H1 (cell line): ENCODE measurements around the gene IFIT2. TPM values are rescaled to one million over a fixed set of nuclear protein-coding genes. Genes with fewer than 3 reads are reported as not detected.

Source experiments
- CTCF ChIA-PET: fragments of 300-600 bp; sonication (Branson Sonifier 250); formaldehyde crosslinking; loops from one replicate; lab custom pipeline; 2021; ENCODE audit not compliant: partially characterized antibody; lab: Charles Lee
- POLR2A ChIA-PET: fragments of 300-600 bp; sonication (Branson Sonifier 250); formaldehyde crosslinking; loops from one replicate; lab custom pipeline; 2021; ENCODE audit warnings: inconsistent platforms; ENCODE audit not compliant: partially characterized antibody; lab: Charles Lee
- DNase-seq, 2 experiments: peaks; one replicate each; pipeline versions ENCODE4 v3.0.0 to v3.0.0-alpha.2; 2010 to 2022; ENCODE audit warnings: low spot score in 2 of 2, low read depth in 1 of 2, mixed read lengths in 1 of 2
- FAIRE-seq: peaks from 2 replicates; lab custom pipeline; 2011; peaks lifted over from hg19 to GRCh38; lab: Jason Lieb, UNC
- H2AFZ ChIP-seq: 2 replicates; pipeline ENCODE4 v1.8.1; 2012; ENCODE audit warnings: low read length, inconsistent platforms
- H2AK5ac ChIP-seq: 2 replicates; pipeline ENCODE4 v1.6.1; 2013; ENCODE audit warnings: low read depth, low read length
- H2BK120ac ChIP-seq: replicated peaks from 2 replicates; pipeline ENCODE3; 2013; ENCODE audit warnings: low read depth, low read length, inconsistent platforms
- H2BK12ac ChIP-seq: 2 replicates; pipeline ENCODE4 v1.6.1; 2013; ENCODE audit warnings: low read depth, low read length
- H2BK15ac ChIP-seq: 2 replicates; pipeline ENCODE4 v1.6.1; 2013; ENCODE audit warnings: low read length
- H2BK20ac ChIP-seq: 2 replicates; pipeline ENCODE4 v1.6.1; 2013; ENCODE audit warnings: low read length
- H2BK5ac ChIP-seq: 2 replicates; pipeline ENCODE4 v1.6.1; 2013; ENCODE audit warnings: low read depth, low read length
- H3K14ac ChIP-seq: 2 replicates; pipeline ENCODE4 v1.6.1; 2013; ENCODE audit warnings: inconsistent platforms; ENCODE audit not compliant: insufficient read length
- H3K18ac ChIP-seq: 2 replicates; pipeline ENCODE4 v1.6.1; 2013; ENCODE audit warnings: low read length; ENCODE audit errors: extremely low read depth
- H3K23ac ChIP-seq: 2 replicates; pipeline ENCODE4 v1.6.1; 2013; ENCODE audit warnings: inconsistent platforms; ENCODE audit not compliant: insufficient read length
- H3K23me2 ChIP-seq: 2 replicates; pipeline ENCODE4 v1.6.1; 2013; ENCODE audit warnings: low read depth, low read length
- H3K27ac ChIP-seq: 2 replicates; pipeline ENCODE4 v1.6.1; 2011; ENCODE audit warnings: low read depth, low read length, inconsistent platforms
- H3K27me3 ChIP-seq, 4 experiments: replicated peaks in 1 of 4; 1 replicate in 1 of 4; 2 replicates in 3 of 4; pipeline versions ENCODE4 v1.6.1 to v1.8.1; 2011 to 2013; ENCODE audit warnings: low read length in 3 of 4, mild to moderate bottlenecking in 3 of 4, inconsistent platforms in 2 of 4, mixed read lengths in 2 of 4, moderate library complexity in 1 of 4; ENCODE audit not compliant: control insufficient read depth in 3 of 4, insufficient read depth in 3 of 4; ENCODE audit errors: extremely low read depth in 1 of 4
- H3K36me3 ChIP-seq, 4 experiments: 2 replicates each; pipeline versions ENCODE4 v1.6.1 to v1.8.1; 2011 to 2013; ENCODE audit warnings: mild to moderate bottlenecking in 4 of 4, low read length in 3 of 4, moderate library complexity in 2 of 4, control low read depth in 1 of 4, inconsistent platforms in 1 of 4; ENCODE audit not compliant: insufficient read depth in 4 of 4, control insufficient read depth in 2 of 4
- H3K4ac ChIP-seq: replicated peaks from 2 replicates; pipeline ENCODE3; 2013; ENCODE audit warnings: low read length, low read depth, mixed read lengths, inconsistent platforms; ENCODE audit not compliant: insufficient read length
- H3K4me1 ChIP-seq, 4 experiments: replicated peaks in 1 of 4; 1 replicate in 1 of 4; 2 replicates in 3 of 4; pipeline versions ENCODE4 v1.6.1 to v1.8.1; 2011 to 2013; ENCODE audit warnings: low read length in 3 of 4, inconsistent platforms in 2 of 4, mixed read lengths in 1 of 4; ENCODE audit not compliant: insufficient read depth in 4 of 4, control insufficient read depth in 3 of 4
- H3K4me2 ChIP-seq, 2 experiments: 2 replicates each; pipeline versions ENCODE4 v1.6.1 to v1.8.1; 2011 to 2013; ENCODE audit warnings: low read depth in 2 of 2, low read length in 2 of 2, control low read depth in 1 of 2, inconsistent platforms in 1 of 2, mild to moderate bottlenecking in 1 of 2; ENCODE audit not compliant: insufficient read depth in 1 of 2
- H3K4me3 ChIP-seq, 4 experiments: fragments of 200-600, 300-600 bp in 1 of 4; sonication (generic), shearing (Covaris generic), sonication (Bioruptor Twin) in 1 of 4; 2 replicates each; pipeline versions ENCODE4 v1.5.1 to v1.8.1; 2011 to 2016; ENCODE audit warnings: low read length in 4 of 4, low read depth in 3 of 4, control low read depth in 2 of 4, inconsistent platforms in 2 of 4, mild to moderate bottlenecking in 2 of 4, mixed read lengths in 1 of 4, moderate library complexity in 1 of 4; ENCODE audit not compliant: insufficient read depth in 2 of 4; ENCODE audit errors: extremely low read depth in 1 of 4
- H3K56ac ChIP-seq: replicated peaks from 2 replicates; pipeline ENCODE3; 2013; ENCODE audit warnings: low read depth, mild to moderate bottlenecking, mixed read lengths, low read length, inconsistent platforms; ENCODE audit not compliant: insufficient read length
- H3K79me1 ChIP-seq: 2 replicates; pipeline ENCODE4 v1.6.1; 2013; ENCODE audit warnings: low read depth, low read length, control low read depth
- H3K79me2 ChIP-seq, 2 experiments: 2 replicates each; pipeline versions ENCODE4 v1.6.1 to v1.8.1; 2012 to 2013; ENCODE audit warnings: low read length in 2 of 2, mild to moderate bottlenecking in 2 of 2, inconsistent platforms in 1 of 2; ENCODE audit not compliant: insufficient read depth in 2 of 2, control insufficient read depth in 1 of 2
- H3K9ac ChIP-seq, 4 experiments: replicated peaks in 1 of 4; 1 replicate in 1 of 4; 2 replicates in 3 of 4; pipeline versions ENCODE4 v1.6.1 to v1.8.1; 2011 to 2013; ENCODE audit warnings: low read depth in 3 of 4, low read length in 3 of 4, control low read depth in 2 of 4, mild to moderate bottlenecking in 2 of 4, moderate library complexity in 2 of 4, inconsistent platforms in 1 of 4; ENCODE audit errors: extremely low read depth in 1 of 4
- H3K9me3 ChIP-seq, 2 experiments: 2 replicates each; pipeline versions ENCODE4 v1.6.1 to v1.8.1; 2012 to 2013; ENCODE audit warnings: mild to moderate bottlenecking in 2 of 2, moderate library complexity in 2 of 2, control low read depth in 1 of 2, inconsistent platforms in 1 of 2, low read depth in 1 of 2, low read length in 1 of 2, mixed read lengths in 1 of 2; ENCODE audit not compliant: insufficient read depth in 2 of 2
- H4K20me1 ChIP-seq, 2 experiments: replicated peaks in 1 of 2; 2 replicates each; pipeline versions ENCODE3 to v1.8.1; 2011 to 2013; ENCODE audit warnings: inconsistent platforms in 2 of 2, low read length in 2 of 2, mild to moderate bottlenecking in 1 of 2; ENCODE audit not compliant: insufficient read depth in 2 of 2, control insufficient read depth in 1 of 2
- H4K5ac ChIP-seq: 2 replicates; pipeline ENCODE4 v1.6.1; 2013; ENCODE audit warnings: low read length, low read depth, mixed read lengths, inconsistent platforms; ENCODE audit not compliant: insufficient read length
- H4K8ac ChIP-seq: 2 replicates; pipeline ENCODE4 v1.8.0; 2013; ENCODE audit warnings: mild to moderate bottlenecking, moderate library complexity, low read length, inconsistent platforms; ENCODE audit not compliant: insufficient read depth; ENCODE audit errors: extremely low read depth
- H4K91ac ChIP-seq: replicated peaks from 2 replicates; pipeline ENCODE3; 2013; ENCODE audit warnings: low read length, mixed read lengths, inconsistent platforms; ENCODE audit not compliant: insufficient read length
- BCL11A ChIP-seq, 2 experiments: IDR thresholded peaks; one replicate each; pipeline ENCODE4 v1.6.1; 2011; ENCODE audit warnings: low read depth in 2 of 2, low read length in 2 of 2, mild to moderate bottlenecking in 2 of 2
- CBX5 ChIP-seq: fragments of 300-800, 300-1000 bp; sonication (generic); IDR thresholded peaks from 2 replicates; pipeline ENCODE4 v1.7.1; 2016; ENCODE audit warnings: antibody characterized with exemption, low read length, low read depth
- CREB1 ChIP-seq: IDR thresholded peaks from 2 replicates; pipeline ENCODE4 v1.6.1; 2012; ENCODE audit warnings: inconsistent platforms
- CTBP2 ChIP-seq: IDR thresholded peaks from 2 replicates; pipeline ENCODE4 v1.7.0; 2011; ENCODE audit warnings: borderline replicate concordance, mild to moderate bottlenecking, moderate library complexity, mixed read lengths, low read length; ENCODE audit not compliant: insufficient read depth, insufficient read length
- CTCF ChIP-seq, 3 experiments: IDR thresholded peaks; 1 replicate in 2 of 3; 2 replicates in 1 of 3; pipeline versions ENCODE4 v1.5.1 to v1.6.1; 2011; ENCODE audit warnings: low read length in 3 of 3, mild to moderate bottlenecking in 3 of 3, inconsistent platforms in 2 of 3, low read depth in 1 of 3, moderate library complexity in 1 of 3; ENCODE audit not compliant: insufficient read depth in 1 of 3; ENCODE audit errors: control extremely low read depth in 1 of 3
- JUND ChIP-seq: IDR thresholded peaks from 2 replicates; pipeline ENCODE4 v1.6.1; 2011; ENCODE audit warnings: mild to moderate bottlenecking, improper control_type of control experiment, low read length
- KDM5A ChIP-seq: fragments of 200-600 bp; IDR thresholded peaks from 2 replicates; pipeline ENCODE4 v1.7.1; 2012; ENCODE audit warnings: mild to moderate bottlenecking, low read length, inconsistent platforms, mixed read lengths
- POLR2AphosphoS5 ChIP-seq: IDR thresholded peaks from 2 replicates; pipeline ENCODE4 v1.6.1; 2011; ENCODE audit warnings: low read depth, low read length
- RAD21 ChIP-seq, 2 experiments: IDR thresholded peaks in 1 of 2; conservative IDR thresholded peaks in 1 of 2; 2 replicates each; pipeline ENCODE4 v1.6.1; 2011; ENCODE audit warnings: low read depth in 2 of 2, low read length in 2 of 2, improper control_type of control experiment in 1 of 2, inconsistent platforms in 1 of 2, mild to moderate bottlenecking in 1 of 2, moderate library complexity in 1 of 2
- polyA plus RNA-seq, 7 experiments: library from polyadenylated mRNA; depleted of rRNA in 3 of 7; stranded (reverse) in 5 of 7; unstranded in 2 of 7; fragments of >200 nt in 5 of 7; fragments of 200-250 nt in 2 of 7; gene quantifications; 1 replicate in 5 of 7; 2 replicates in 1 of 7; 4 replicates in 1 of 7; pipeline versions ENCODE4 v1.2.1 to v1.2.3, GENCODE V29; 2011 to 2013; ENCODE audit warnings: missing spikeins in 2 of 7, mixed read lengths in 2 of 7
- total RNA-seq: library from RNA; stranded (reverse); fragmentation: NEBNext Ultra II Directional; extraction: Animal tissue kit (Norgen Biotek cat#: 25700); gene quantifications from 2 replicates; pipeline ENCODE4 v1.2.1, GENCODE V29; 2021

Gene IFIT2
- total and polyA plus RNA-seq, 2 of the 8 experiments (the other 6 are each of a cell fraction or from before 2014, with no cell fraction given): 0.03 to 0.35 TPM

- H4K5ac ChIP-seq: no peak overlapping the region
- no peak overlapping the region for H2AFZ ChIP-seq
- H3K56ac ChIP-seq: no peak overlapping the region
- H2BK15ac ChIP-seq: no peak overlapping the region
- H3K4me3 ChIP-seq: no peak overlapping the region
- no peaks in the 10 kb centered on the region for H3K27me3 ChIP-seq
- H2BK12ac ChIP-seq: no peak overlapping the region
- no peak overlapping the region for H3K4ac ChIP-seq
- H4K91ac ChIP-seq: no peak overlapping the region
- H3K23ac ChIP-seq: no peak overlapping the region
- no peak overlapping the region for H3K14ac ChIP-seq
- no peaks in the 10 kb centered on the region for H3K79me1 ChIP-seq
- no peak overlapping the region for H2BK5ac ChIP-seq
- H3K27ac ChIP-seq: no peak overlapping the region
- no peak overlapping the region for H2BK120ac ChIP-seq
- no peak overlapping the region for H2BK20ac ChIP-seq
- H3K9me3 ChIP-seq: peaks cover 0 to 2% of the 10 kb centered on the region in 2 experiments; a peak in 1 of 4 replicates
- H4K8ac ChIP-seq: no peak overlapping the region
- no peaks in the 10 kb centered on the region for H3K36me3 ChIP-seq
- DNase-seq (no peak), FAIRE-seq (no peak)
- POLR2A ChIA-PET: no interaction called here
- no peak overlapping the region for H3K9ac ChIP-seq
- no peaks in the 10 kb centered on the region; a peak in 1 of 7 replicates for H3K4me1 ChIP-seq
- H4K20me1 ChIP-seq: no peaks in the 10 kb centered on the region
- no peak overlapping the region for H3K18ac ChIP-seq
- CTCF ChIA-PET: interaction anchor here (2.2 kb wide), 1 partner anchor 10 kb away, joined by 6 read pairs; no protein-coding TSS in a partner anchor
- no peak overlapping the region for H3K4me2 ChIP-seq
- TF ChIP-seq CREB1: no peak
- TF ChIP-seq JUND: no peak
- no peak for TF ChIP-seq CTCF (IDR thresholded peaks at IDR 0.05; ENCODE audit: control extremely low read depth in 1 of 3, insufficient read depth in 1 of 3, low read depth in 1 of 3, low read length in 3 of 3)
- TF ChIP-seq POLR2AphosphoS5: no peak
- TF ChIP-seq BCL11A (IDR thresholded peaks at IDR 0.05; ENCODE audit: low read depth in 2 of 2, low read length in 2 of 2): no peak
- TF ChIP-seq CTBP2: no peak
- TF ChIP-seq RAD21 (IDR thresholded peaks at IDR 0.05 in 1 of 2, conservative IDR thresholded peaks at IDR 0.05 in 1 of 2; ENCODE audit: low read depth in 2 of 2, low read length in 2 of 2): no peak
- TF ChIP-seq KDM5A: no peak
- TF ChIP-seq CBX5: no peak
- no peaks in the 10 kb centered on the region for H3K23me2 ChIP-seq
- H3K79me2 ChIP-seq: no peaks in the 10 kb centered on the region
- no peak overlapping the region for H2AK5ac ChIP-seq
These were observed 12.8 kb downstream of the IFIT2 start for GRCh38 chr10:89314676-89315075.
